Activated CD8-positive, alpha-beta T cell treated with anti-CD3 and anti-CD28 coated beads, Interleukin-2, amount 10 ng/mL, durations not matched to agents 7 days and 5 days (primary cell): ENCODE measurements around the gene SAG. TPM values are rescaled to one million over a fixed set of nuclear protein-coding genes. Genes with fewer than 3 reads are reported as not detected.
A peak's percentile ranks its signal among the peaks of the same experiment; 100 is the strongest.

Source experiments
- ATAC-seq: fragments of 150-1000 bp; cut with Tn5 transposase; one replicate; pipeline ENCODE4 v1.10.0; 2021; ENCODE audit warnings: moderate library complexity
- CTCF ChIA-PET: fragments of 350-600 bp; sonication (Branson Sonifier 250); formaldehyde crosslinking; loops from one replicate; lab custom pipeline; 2021; ENCODE audit warnings: antibody characterized with exemption; lab: Charles Lee
- POLR2A ChIA-PET: fragments of 350-600 bp; sonication (Branson Sonifier 250); formaldehyde crosslinking; loops from one replicate; lab custom pipeline; 2021; ENCODE audit warnings: antibody characterized with exemption; lab: Charles Lee
- DNase-seq: peaks from one replicate; pipeline ENCODE4 v3.0.0-alpha.2; 2020
- H3K27ac Mint-ChIP-seq: one replicate; pipeline ENCODE4 v1.8.0; 2021; ENCODE audit warnings: mild to moderate bottlenecking, mixed read lengths
- H3K27me3 Mint-ChIP-seq: one replicate; pipeline ENCODE4 v1.8.0; 2021; ENCODE audit warnings: low read depth, mixed read lengths
- H3K36me3 Mint-ChIP-seq: one replicate; pipeline ENCODE4 v1.8.0; 2021; ENCODE audit warnings: low read depth, mixed read lengths
- H3K4me1 Mint-ChIP-seq: one replicate; pipeline ENCODE4 v1.8.0; 2021; ENCODE audit warnings: low read depth, mixed read lengths
- H3K4me3 Mint-ChIP-seq: one replicate; pipeline ENCODE4 v1.8.0; 2021; ENCODE audit warnings: mild to moderate bottlenecking, mixed read lengths
- H3K9me3 Mint-ChIP-seq: one replicate; pipeline ENCODE4 v1.8.0; 2022; ENCODE audit warnings: mixed read lengths; ENCODE audit not compliant: insufficient read depth
- total RNA-seq, 2 experiments: library from RNA; stranded (reverse); gene quantifications; one replicate each; pipeline ENCODE4 v1.2.3, GENCODE V29; 2021

The SAG gene
- total RNA-seq, 2 experiments from 2014 or later = 0.05 TPM; not detected in 1

DNA sequence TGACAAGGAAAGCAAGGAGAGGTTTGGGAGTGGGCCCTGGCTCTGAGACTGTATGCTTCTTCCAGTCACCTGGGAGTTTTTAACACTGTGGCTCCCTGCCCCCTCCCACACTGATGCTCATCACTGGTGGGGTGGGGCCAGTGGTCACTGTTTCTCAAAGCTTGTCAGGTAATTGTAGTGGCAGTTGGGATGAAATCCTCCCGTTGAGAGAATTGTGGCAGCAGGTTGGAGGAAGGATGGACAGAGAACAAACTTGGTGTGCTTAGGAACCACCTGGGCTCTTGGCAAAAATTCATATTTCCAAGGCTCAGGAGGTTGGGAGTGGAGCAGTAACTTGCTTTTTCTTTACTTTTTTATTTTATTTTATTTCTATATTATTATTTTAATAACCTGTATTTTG, 71.8 kb downstream of the SAG start:
- Mint-ChIP-seq H3K9me3 (no peaks in the 10 kb centered on the region), H3K27ac (peak overlapping the region; percentile 56), H3K4me3 (no peak overlapping the region), H3K27me3 (no peaks in the 10 kb centered on the region), H3K4me1 (peaks cover 53% of the 10 kb centered on the region), H3K36me3 (peaks cover 64% of the 10 kb centered on the region)
- DNase-seq = no peak
- ATAC-seq = no peak
- ChIA-PET POLR2A (no interaction called here), CTCF (no interaction called here)

DNA sequence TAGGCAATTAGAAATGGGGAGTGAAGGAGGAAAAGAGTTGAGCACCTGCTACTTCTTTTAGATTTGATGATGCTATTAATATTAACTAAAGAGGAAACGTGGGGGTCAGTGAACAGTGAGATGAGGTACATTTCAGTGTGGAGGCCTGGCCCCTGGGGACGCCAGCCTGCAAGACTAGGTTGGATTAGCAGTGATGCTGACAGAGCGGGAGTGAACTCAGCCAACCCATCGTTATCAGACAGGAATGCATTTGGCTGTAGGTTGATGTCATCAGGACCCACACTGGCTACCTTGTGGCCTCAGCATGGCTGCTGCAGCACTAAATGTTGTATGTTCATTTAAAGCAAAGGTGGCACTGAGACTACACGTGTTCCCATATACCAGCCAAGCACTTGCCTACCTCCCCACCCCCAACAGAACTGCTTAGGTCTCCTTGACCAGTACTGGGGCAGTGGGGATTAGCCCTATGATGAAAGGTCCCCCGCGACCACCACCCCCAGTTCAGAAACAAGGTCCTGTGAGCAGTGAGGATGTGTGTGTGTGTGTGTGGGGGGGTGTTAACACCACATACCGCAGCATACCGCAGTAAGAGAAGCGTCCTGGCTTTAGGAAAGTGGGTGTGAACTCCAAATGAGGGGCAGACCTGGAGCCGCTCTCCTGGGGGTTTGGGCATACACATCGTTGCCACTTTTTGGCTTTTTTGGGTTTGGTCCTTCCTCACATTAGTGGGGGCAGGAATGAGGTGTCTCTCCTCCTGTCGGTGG, 72.7 kb downstream of the SAG start:
- H3K27me3 Mint-ChIP-seq = no peaks in the 10 kb centered on the region
- no peak overlapping the region for H3K4me3 Mint-ChIP-seq
- DNase-seq (no peak), ATAC-seq (no peak)
- H3K27ac Mint-ChIP-seq = peak overlapping the region; percentile 21
- ChIA-PET CTCF (interaction anchor here (1.9 kb wide), 1 partner anchor 63 kb away, joined by 6 read pairs; no protein-coding TSS in a partner anchor), POLR2A (no interaction called here)
- H3K4me1 Mint-ChIP-seq = peaks cover 62% of the 10 kb centered on the region
- H3K9me3 Mint-ChIP-seq = no peaks in the 10 kb centered on the region
- H3K36me3 Mint-ChIP-seq = peaks cover 65% of the 10 kb centered on the region

DNA sequence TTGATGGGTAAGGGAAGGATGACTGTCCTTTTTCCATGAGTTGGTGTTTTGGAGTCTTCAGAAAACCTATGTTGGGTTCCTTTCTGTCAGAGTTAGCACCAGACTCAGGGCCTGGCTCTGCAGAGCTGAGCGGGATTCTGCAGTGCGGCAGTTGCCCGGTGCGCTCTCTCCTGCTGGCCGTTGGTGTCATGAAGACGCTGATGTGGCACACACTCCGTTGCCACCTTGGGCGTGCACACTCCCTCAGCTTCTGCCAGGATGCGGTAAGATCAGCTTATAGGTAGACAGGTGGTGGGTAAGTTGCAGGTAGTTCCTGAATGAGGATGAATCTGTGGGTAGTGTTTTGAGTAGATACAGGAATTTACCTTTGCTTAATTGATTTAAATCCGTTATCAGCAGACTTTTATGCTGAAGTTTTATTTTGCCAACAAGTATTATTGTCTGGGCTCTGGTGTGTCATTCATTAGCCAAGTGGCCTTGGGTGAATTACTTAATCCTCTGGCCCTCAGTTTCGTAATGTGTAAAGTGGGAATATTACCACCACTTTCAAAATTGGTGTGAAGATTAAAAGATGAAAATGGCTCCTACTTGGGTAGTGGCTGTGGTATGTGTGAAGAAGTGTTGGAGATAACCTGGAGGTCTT, 73.5 kb downstream of the SAG start:
- ATAC-seq (no peak), DNase-seq (no peak)
- Mint-ChIP-seq H3K4me1 (peaks cover 70% of the 10 kb centered on the region), H3K27ac (peak overlapping the region; percentile 47), H3K27me3 (no peaks in the 10 kb centered on the region), H3K36me3 (peaks cover 62% of the 10 kb centered on the region), H3K4me3 (no peak overlapping the region), H3K9me3 (no peaks in the 10 kb centered on the region)
- ChIA-PET POLR2A (interaction anchor here (0.6 kb wide), 1 partner anchor 25 kb away, joined by 4 read pairs; no protein-coding TSS in a partner anchor), CTCF (interaction anchor here (1.0 to 1.9 kb wide), 3 partner anchors 19 to 62 kb away, joined by 3 to 6 read pairs (median 3); no protein-coding TSS in a partner anchor)

DNA sequence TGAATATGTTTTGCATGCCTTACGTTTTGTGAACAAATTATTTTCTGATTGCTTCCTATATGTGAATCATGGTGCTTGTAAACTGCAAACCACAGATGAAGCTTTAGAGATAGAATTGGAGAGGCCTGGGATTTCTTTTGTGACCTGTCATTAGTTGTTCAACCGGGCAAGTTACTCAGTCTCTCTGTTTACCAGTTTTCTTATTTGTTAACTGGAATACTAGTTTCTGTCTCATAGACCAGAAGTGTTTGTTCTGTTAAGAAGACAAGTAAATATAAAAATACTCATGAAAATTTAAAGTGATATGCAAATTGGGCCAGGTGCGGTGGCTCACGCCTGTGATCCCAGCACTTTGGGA, 74.0 kb downstream of the SAG start:
- ChIA-PET CTCF (interaction anchor here (1.0 to 1.9 kb wide), 4 partner anchors 12 to 61 kb away, joined by 3 to 6 read pairs (median 3); no protein-coding TSS in a partner anchor), POLR2A (interaction anchor here (0.6 kb wide), 1 partner anchor 25 kb away, joined by 4 read pairs; no protein-coding TSS in a partner anchor)
- Mint-ChIP-seq H3K4me1 (peaks cover 75% of the 10 kb centered on the region), H3K9me3 (no peaks in the 10 kb centered on the region), H3K36me3 (peaks cover 60% of the 10 kb centered on the region), H3K27me3 (no peaks in the 10 kb centered on the region), H3K27ac (peak overlapping the region; percentile 47), H3K4me3 (no peak overlapping the region)
- DNase-seq (no peak), ATAC-seq (no peak)

DNA sequence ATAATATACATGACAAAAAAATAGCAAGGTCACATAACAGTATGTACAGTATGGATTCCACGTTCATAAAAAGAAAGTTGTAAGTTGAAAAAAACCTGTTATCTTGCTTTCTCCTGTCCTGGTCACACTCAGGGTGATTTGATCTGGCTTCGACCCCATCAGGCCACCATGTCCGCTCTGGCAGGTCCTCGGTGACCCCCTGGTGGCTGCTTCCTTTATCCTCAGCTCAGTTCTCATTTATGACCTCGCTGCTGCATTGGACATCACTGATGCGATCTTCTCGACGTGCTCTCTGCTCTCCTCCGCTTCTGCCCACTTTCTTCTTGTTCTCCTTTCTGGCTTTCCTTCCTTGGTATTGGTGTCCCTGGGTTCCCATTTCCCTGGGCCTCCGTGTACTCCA, 76.4 kb downstream of the SAG start:
- no peak for DNase-seq
- Mint-ChIP-seq H3K27ac (peak overlapping the region; percentile 97), H3K4me1 (peaks cover 88% of the 10 kb centered on the region), H3K27me3 (no peaks in the 10 kb centered on the region), H3K36me3 (peaks cover 57% of the 10 kb centered on the region), H3K4me3 (peak overlapping the region; percentile 66), H3K9me3 (no peaks in the 10 kb centered on the region)
- no peak for ATAC-seq
- ChIA-PET POLR2A (interaction anchor here (0.6 to 2.0 kb wide), 3 partner anchors 10 to 27 kb away, joined by 3 to 9 read pairs (median 4); no protein-coding TSS in a partner anchor), CTCF (interaction anchor here (0.6 to 3.2 kb wide), 13 partner anchors 9 to 143 kb away, joined by 3 to 20 read pairs (median 4); partner anchors contain the start of gene DGKD)

DNA sequence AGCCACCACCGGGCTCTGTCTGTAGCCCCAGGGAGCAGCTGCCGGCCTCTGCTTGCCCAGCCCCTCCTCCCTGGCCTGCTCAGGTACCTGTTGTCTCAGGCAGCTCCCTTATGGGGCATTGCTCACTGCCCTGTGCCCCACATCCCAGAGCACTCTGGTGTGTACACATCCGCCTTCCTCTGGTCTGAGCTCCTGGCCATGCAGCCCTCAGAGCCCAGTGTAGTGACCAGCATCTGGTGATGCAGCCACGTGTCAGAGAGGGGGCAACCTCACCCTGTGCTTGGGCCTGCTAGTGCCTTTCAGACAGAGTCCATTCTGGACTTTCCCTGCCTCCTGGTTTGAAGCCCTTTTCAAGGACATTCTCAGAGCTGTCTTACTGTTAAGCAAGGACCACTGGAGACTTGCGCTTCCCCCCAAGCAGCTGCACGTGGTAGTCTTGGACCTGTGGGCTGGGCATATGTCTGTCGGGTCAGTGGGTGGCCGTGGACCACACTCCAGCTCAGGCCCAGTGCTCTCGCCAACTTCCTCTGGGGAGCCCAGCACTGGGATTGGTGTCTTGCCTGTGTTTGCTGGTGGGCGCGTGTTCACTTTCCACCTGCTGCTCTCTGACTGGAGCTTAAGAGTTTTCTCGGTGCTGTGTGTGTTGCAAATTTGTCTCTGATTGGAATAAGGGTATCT, 77.3 kb downstream of the SAG start:
- ChIA-PET CTCF (interaction anchor here (0.7 to 3.2 kb wide), 13 partner anchors 9 to 133 kb away, joined by 3 to 20 read pairs (median 6); partner anchors contain the start of genes ATG16L1 and DGKD), POLR2A (interaction anchor here (0.5 to 2.0 kb wide), 11 partner anchors 9 to 117 kb away, joined by 3 to 9 read pairs (median 4); partner anchors contain the start of gene DGKD)
- Mint-ChIP-seq H3K9me3 (no peaks in the 10 kb centered on the region), H3K4me3 (peak overlapping the region; percentile 66), H3K36me3 (peaks cover 59% of the 10 kb centered on the region), H3K27ac (peak overlapping the region; percentile 97), H3K4me1 (peaks cover 90% of the 10 kb centered on the region), H3K27me3 (no peaks in the 10 kb centered on the region)
- ATAC-seq (peak; percentile 42), DNase-seq (no peak)

DNA sequence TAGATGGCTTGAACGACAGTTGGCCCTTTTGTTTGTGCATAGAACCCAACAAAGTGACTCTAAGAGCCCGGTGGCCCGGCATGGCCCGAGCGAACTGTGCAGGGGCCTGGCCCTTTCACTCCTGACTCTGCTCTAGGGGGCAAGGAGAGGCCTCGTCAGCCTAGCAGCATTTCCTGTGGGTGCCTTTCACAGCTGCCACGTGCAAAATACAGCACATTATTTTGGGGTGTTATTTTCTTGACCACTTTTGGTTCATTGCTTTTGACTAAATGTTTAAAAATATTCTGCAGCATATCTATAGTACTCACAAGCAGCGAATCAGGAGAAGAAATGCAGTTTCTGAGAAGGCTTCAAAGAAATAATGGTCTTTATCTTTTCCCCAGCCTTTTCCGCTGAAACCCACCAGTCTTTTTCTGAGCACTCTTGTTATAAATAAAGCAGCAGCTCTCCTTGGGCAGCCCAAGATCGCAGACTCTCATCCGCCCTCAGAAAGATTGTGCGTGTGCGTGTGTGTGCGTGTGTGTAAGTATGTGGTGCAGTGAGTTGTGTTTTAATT, 78.0 kb downstream of the SAG start:
- peaks cover 87% of the 10 kb centered on the region for H3K4me1 Mint-ChIP-seq
- peaks cover 61% of the 10 kb centered on the region for H3K36me3 Mint-ChIP-seq
- H3K9me3 Mint-ChIP-seq = no peaks in the 10 kb centered on the region
- H3K27ac Mint-ChIP-seq = peak overlapping the region; percentile 97
- ChIA-PET CTCF (interaction anchor here (0.7 to 3.2 kb wide), 10 partner anchors 9 to 115 kb away, joined by 3 to 20 read pairs (median 8); partner anchors contain the start of gene DGKD), POLR2A (interaction anchor here (1.0 to 2.0 kb wide), 9 partner anchors 14 to 118 kb away, joined by 3 to 9 read pairs (median 5); partner anchors contain the start of gene DGKD)
- ATAC-seq (peak; percentile 87), DNase-seq (peak; percentile 77)
- H3K27me3 Mint-ChIP-seq = no peaks in the 10 kb centered on the region
- H3K4me3 Mint-ChIP-seq = peak overlapping the region; percentile 66

DNA sequence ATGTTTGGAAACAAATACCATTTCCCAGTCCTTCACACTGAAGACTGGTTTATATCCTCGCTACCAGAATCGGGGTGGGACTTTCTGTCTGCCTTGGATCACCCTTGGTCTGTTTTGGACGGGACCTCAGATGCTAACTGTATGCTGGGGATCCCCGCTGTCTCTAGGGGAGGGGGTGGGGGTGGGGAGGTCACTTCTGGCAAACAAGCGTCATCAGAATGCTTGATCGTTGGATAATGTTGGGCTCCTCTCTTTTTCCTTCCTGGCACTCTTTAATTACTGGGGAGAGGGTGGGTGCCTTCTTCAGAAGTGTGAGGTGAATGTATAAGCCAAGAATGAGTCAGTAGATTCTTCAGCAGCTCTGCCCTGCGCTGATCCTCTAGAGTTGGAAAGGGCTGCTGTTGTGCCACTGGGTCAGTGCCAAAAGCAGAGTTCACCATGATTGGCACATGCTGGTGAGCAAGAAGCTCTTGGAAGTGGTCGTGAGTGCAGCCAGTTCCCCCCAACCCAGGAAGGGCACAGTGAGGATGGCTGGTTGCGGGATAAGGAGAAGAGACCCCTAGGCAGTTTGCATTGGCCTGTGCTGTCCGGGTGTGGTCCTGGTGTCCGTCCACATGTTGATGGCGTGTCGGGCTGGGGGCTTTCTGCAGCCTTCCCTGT, 78.9 kb downstream of the SAG start:
- Mint-ChIP-seq H3K9me3 (no peaks in the 10 kb centered on the region), H3K27ac (peak overlapping the region; percentile 97), H3K4me3 (peak overlapping the region; percentile 66), H3K27me3 (no peaks in the 10 kb centered on the region), H3K4me1 (peaks cover 77% of the 10 kb centered on the region), H3K36me3 (peaks cover 57% of the 10 kb centered on the region)
- CTCF ChIA-PET = interaction anchor here (1.0 to 3.2 kb wide), 7 partner anchors 14 to 116 kb away, joined by 3 to 20 read pairs (median 8); partner anchors contain the start of gene DGKD
- ATAC-seq (no peak), DNase-seq (no peak)
- POLR2A ChIA-PET = interaction anchor here (1.0 to 1.5 kb wide), 4 partner anchors 20 to 55 kb away, joined by 3 to 8 read pairs (median 4); partner anchors contain the start of gene DGKD

DNA sequence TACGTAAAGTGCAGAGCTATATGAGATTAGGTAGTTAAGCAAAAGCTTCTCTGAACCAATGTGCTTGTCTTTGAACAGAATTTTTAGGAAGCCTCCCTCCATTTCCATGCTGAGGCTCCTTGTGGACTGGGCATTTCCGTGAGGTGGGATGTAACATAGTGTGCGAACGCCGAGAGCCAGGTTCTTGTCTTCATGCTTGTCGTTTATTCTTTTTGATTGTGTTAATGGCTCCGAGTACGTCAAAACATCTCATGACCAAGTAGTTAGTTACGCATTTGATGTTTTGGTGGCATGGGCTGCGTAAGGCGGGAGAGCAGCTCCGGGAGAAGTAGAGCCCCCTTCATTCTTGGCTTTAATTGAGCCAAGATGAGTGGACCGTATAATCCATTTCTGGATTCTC, 79.6 kb downstream of the SAG start:
- no peak for DNase-seq
- ChIA-PET POLR2A (interaction anchor here (1.0 kb wide), 1 partner anchor 33 kb away, joined by 3 read pairs; the partner anchor contains the start of gene DGKD), CTCF (interaction anchor here (1.2 to 1.6 kb wide), 3 partner anchors 13 to 61 kb away, joined by 3 to 6 read pairs (median 3); no protein-coding TSS in a partner anchor)
- H3K9me3 Mint-ChIP-seq = no peaks in the 10 kb centered on the region
- H3K27me3 Mint-ChIP-seq = no peaks in the 10 kb centered on the region
- no peak overlapping the region for H3K27ac Mint-ChIP-seq
- no peak for ATAC-seq
- H3K36me3 Mint-ChIP-seq = peaks cover 60% of the 10 kb centered on the region
- peak overlapping the region; percentile 20 for H3K4me3 Mint-ChIP-seq
- H3K4me1 Mint-ChIP-seq = peaks cover 74% of the 10 kb centered on the region
